Effector memory CD8-positive, alpha-beta T cell (primary cell): ENCODE data around the gene COPA.

ENCODE experiments used
- ATAC-seq: fragments of 150-1000 bp; cut with Tn5 transposase; replicated peaks from 2 replicates; pipeline ENCODE4 v1.10.0; 2021; ENCODE audit warnings: mild to moderate bottlenecking, moderate library complexity
- DNase-seq, 3 experiments: peaks; one replicate each; pipeline ENCODE4 v3.0.0; 2021
- H3K27ac Mint-ChIP-seq, 2 donors: one replicate each; pipeline ENCODE4 v1.8.0; 2022; ENCODE audit warnings: mild to moderate bottlenecking in 2 of 2, mixed read lengths in 2 of 2, moderate library complexity in 2 of 2
- H3K27me3 Mint-ChIP-seq, 2 donors: one replicate each; pipeline ENCODE4 v1.8.0; 2022; ENCODE audit warnings: mixed read lengths in 2 of 2
- H3K36me3 Mint-ChIP-seq: one replicate; pipeline ENCODE4 v1.8.0; 2022; ENCODE audit warnings: mild to moderate bottlenecking, moderate library complexity, mixed read lengths; ENCODE audit not compliant: insufficient read depth
- H3K4me1 Mint-ChIP-seq, 2 donors: one replicate each; pipeline ENCODE4 v1.8.0; 2022; ENCODE audit warnings: low read depth in 2 of 2, mixed read lengths in 2 of 2
- H3K4me3 Mint-ChIP-seq, 2 donors: one replicate each; pipeline ENCODE4 v1.8.0; 2022; ENCODE audit warnings: mild to moderate bottlenecking in 2 of 2, mixed read lengths in 2 of 2, moderate library complexity in 2 of 2
- H3K9me3 Mint-ChIP-seq, 2 donors: one replicate each; pipeline ENCODE4 v1.8.0; 2022; ENCODE audit warnings: mixed read lengths in 2 of 2

COPA gene

GRCh38 chr1:160239582-160240299, 103.3 kb downstream of the COPA start:
- H3K4me3 Mint-ChIP-seq: no peak overlapping the region
- no peaks in the 10 kb centered on the region for H3K9me3 Mint-ChIP-seq
- H3K27me3 Mint-ChIP-seq: no peaks in the 10 kb centered on the region
- H3K4me1 Mint-ChIP-seq: peaks cover 8 to 34% of the 10 kb centered on the region in 2 donors
- H3K27ac Mint-ChIP-seq: no peak overlapping the region
- ATAC-seq: no peak
- DNase-seq: no peak
- H3K36me3 Mint-ChIP-seq: peaks cover 52% of the 10 kb centered on the region
